SK-N-SH treated with all-trans-retinoic acid at 6 μM for 48 hours (cell line): ENCODE data around the gene CRKL.

Experiments used
- CREB5 ChIP-seq: fragments of 250-450 bp; sonication (Bioruptor Pico); IDR thresholded peaks from 2 replicates; pipeline ENCODE4 v1.5.1; 2020; ENCODE audit warnings: low read depth, mild to moderate bottlenecking, moderate library complexity
- GLIS3 ChIP-seq: fragments of 250-450 bp; sonication (Bioruptor Pico); IDR thresholded peaks from 2 replicates; pipeline ENCODE4 v1.5.0; 2020; ENCODE audit warnings: mild to moderate bottlenecking, moderate library complexity
- ISL1 ChIP-seq: fragments of 250-450 bp; sonication (Bioruptor Pico); IDR thresholded peaks from 2 replicates; pipeline ENCODE4 v2.1.2; 2022; ENCODE audit warnings: mild to moderate bottlenecking, moderate library complexity
- PATZ1 ChIP-seq: fragments of 250-450 bp; sonication (Bioruptor Pico); IDR thresholded peaks from 2 replicates; pipeline ENCODE4 v1.8.0; 2020; ENCODE audit warnings: mild to moderate bottlenecking, moderate library complexity, borderline replicate concordance
- POU6F1 ChIP-seq: fragments of 250-450 bp; sonication (Bioruptor Pico); IDR thresholded peaks from 2 replicates; pipeline ENCODE4 v1.8.0; 2021; ENCODE audit warnings: low read depth, mild to moderate bottlenecking, moderate library complexity, borderline replicate concordance
- PPARA ChIP-seq: fragments of 250-450 bp; sonication (Bioruptor Pico); IDR thresholded peaks from 2 replicates; pipeline ENCODE4 v1.5.0; 2020; ENCODE audit warnings: mild to moderate bottlenecking, borderline replicate concordance
- RARB ChIP-seq: fragments of 250-450 bp; sonication (Bioruptor Pico); IDR thresholded peaks from 2 replicates; pipeline ENCODE4 v1.8.0; 2021; ENCODE audit warnings: mild to moderate bottlenecking, moderate library complexity
- TCF4 ChIP-seq: fragments of 250-450 bp; sonication (Bioruptor Pico); IDR thresholded peaks from 2 replicates; pipeline ENCODE4 v1.8.0; 2021; ENCODE audit warnings: mild to moderate bottlenecking, moderate library complexity, borderline replicate concordance
- TOX ChIP-seq: fragments of 250-450 bp; sonication (Bioruptor Pico); IDR thresholded peaks from 2 replicates; pipeline ENCODE4 v1.8.0; 2021; ENCODE audit warnings: mild to moderate bottlenecking, moderate library complexity, borderline replicate concordance
- TSHZ2 ChIP-seq: fragments of 250-450 bp; sonication (Bioruptor Pico); IDR thresholded peaks from 2 replicates; pipeline ENCODE4 v1.5.0; 2020; ENCODE audit warnings: mild to moderate bottlenecking, moderate library complexity
- ZFP3 ChIP-seq: fragments of 250-450 bp; sonication (Bioruptor Pico); IDR thresholded peaks from 2 replicates; pipeline ENCODE4 v1.5.0; 2020; ENCODE audit warnings: mild to moderate bottlenecking, moderate library complexity
- ZFP30 ChIP-seq: fragments of 450-650 bp; formaldehyde crosslinking; IDR thresholded peaks from 2 replicates; pipeline ENCODE4 v1.5.0; 2022; ENCODE audit warnings: mild to moderate bottlenecking, moderate library complexity
- ZNF70 ChIP-seq: fragments of 450-650 bp; formaldehyde crosslinking; IDR thresholded peaks from 2 replicates; pipeline ENCODE4 v1.5.0; 2020; ENCODE audit warnings: mild to moderate bottlenecking, moderate library complexity
- ZNF8 ChIP-seq: fragments of 450-650 bp; formaldehyde crosslinking; IDR thresholded peaks from 2 replicates; pipeline ENCODE4 v1.5.0; 2020; ENCODE audit warnings: mild to moderate bottlenecking, moderate library complexity

GRCh38 chr22:20875296-20875695, 41.9 kb upstream of the CRKL start:
- TF ChIP-seq TOX (no peak), ISL1 (CRISPR knock-in tag) (no peak), ZFP3 (no peak), POU6F1 (CRISPR knock-in tag) (no peak), ZFP30 (CRISPR knock-in tag) (no peak), PATZ1 (CRISPR knock-in tag) (no peak), TCF4 (no peak), TSHZ2 (no peak), CREB5 (CRISPR knock-in tag) (no peak), PPARA (no peak), GLIS3 (CRISPR knock-in tag) (no peak), RARB (no peak), ZNF8 (no peak), ZNF70 (CRISPR knock-in tag) (no peak)
